ENCODE data around the gene RIPK1. TPM values are rescaled to one million over a fixed set of nuclear protein-coding genes. Genes with fewer than 3 reads are reported as not detected.
"Not testable (repeated sequence)": the region's sequence is repeated elsewhere in the genome, so short reads cannot be mapped to it uniquely, and the experiment has no call there.

Gene RIPK1
- total RNA-seq, 2 donors from 2014 or later = 21.9 to 23.6 TPM

- H3K9me3 Mint-ChIP-seq = no peaks in the 10 kb centered on the region
- H3K4me3 Mint-ChIP-seq = no peak overlapping the region
- DNase-seq (no peak), ATAC-seq (replicated peaks in 1 of 2) (no peak)
- peaks cover 14 to 28% of the 10 kb centered on the region in 2 donors for H3K36me3 Mint-ChIP-seq (ENCODE audit: insufficient read depth in 2 of 2)
- H3K27me3 Mint-ChIP-seq (ENCODE audit: low read depth) = no peaks in the 10 kb centered on the region
- H3K27ac Mint-ChIP-seq = peak overlapping the region; percentile 91
- peaks cover 40% of the 10 kb centered on the region for H3K4me1 Mint-ChIP-seq (ENCODE audit: low read depth)
Observed at GRCh38 chr6:3076320-3076719, 8.0 kb downstream of the RIPK1 start.

- H3K4me1 Mint-ChIP-seq (ENCODE audit: low read depth) = peaks cover 34% of the 10 kb centered on the region
- ATAC-seq (replicated peaks in 1 of 2) (no peak), DNase-seq (no peak)
- H3K36me3 Mint-ChIP-seq (ENCODE audit: insufficient read depth in 2 of 2) = peaks cover 14 to 31% of the 10 kb centered on the region in 2 donors
- H3K27ac Mint-ChIP-seq = no peak overlapping the region
- H3K4me3 Mint-ChIP-seq = no peak overlapping the region
- no peaks in the 10 kb centered on the region for H3K9me3 Mint-ChIP-seq
- H3K27me3 Mint-ChIP-seq (ENCODE audit: low read depth) = no peaks in the 10 kb centered on the region
Observed at GRCh38 chr6:3077430-3077829, 9.1 kb downstream of the RIPK1 start.

- peaks cover 22% of the 10 kb centered on the region for H3K4me1 Mint-ChIP-seq (ENCODE audit: low read depth)
- ATAC-seq (replicated peaks in 1 of 2); H3K27ac Mint-ChIP-seq; H3K27me3 Mint-ChIP-seq (ENCODE audit: low read depth); DNase-seq; H3K9me3 Mint-ChIP-seq; H3K4me3 Mint-ChIP-seq: not testable (repeated sequence)
- peaks cover 14 to 36% of the 10 kb centered on the region in 2 donors for H3K36me3 Mint-ChIP-seq (ENCODE audit: insufficient read depth in 2 of 2)
Observed at GRCh38 chr6:3078952-3079351, 10.7 kb downstream of the RIPK1 start.

- Mint-ChIP-seq H3K27ac (peak overlapping the region; percentile 47), H3K4me1 (ENCODE audit: low read depth) (peaks cover 19% of the 10 kb centered on the region), H3K27me3 (ENCODE audit: low read depth) (no peaks in the 10 kb centered on the region), H3K9me3 (no peaks in the 10 kb centered on the region), H3K4me3 (no peak overlapping the region), H3K36me3 (ENCODE audit: insufficient read depth in 2 of 2) (peaks cover 15 to 42% of the 10 kb centered on the region in 2 donors)
- ATAC-seq (replicated peaks in 1 of 2) (no peak), DNase-seq (no peak)
Observed at GRCh38 chr6:3079682-3080081, 11.4 kb downstream of the RIPK1 start.

- H3K9me3 Mint-ChIP-seq = no peaks in the 10 kb centered on the region
- H3K4me3 Mint-ChIP-seq = no peak overlapping the region
- peaks cover 5% of the 10 kb centered on the region for H3K4me1 Mint-ChIP-seq (ENCODE audit: low read depth)
- ATAC-seq (replicated peaks in 1 of 2) (no peak), DNase-seq (no peak)
- H3K36me3 Mint-ChIP-seq (ENCODE audit: insufficient read depth in 2 of 2) = peaks cover 20 to 48% of the 10 kb centered on the region in 2 donors
- H3K27ac Mint-ChIP-seq = no peak overlapping the region
- H3K27me3 Mint-ChIP-seq (ENCODE audit: low read depth) = no peaks in the 10 kb centered on the region
Observed at GRCh38 chr6:3081960-3082359, 13.7 kb downstream of the RIPK1 start.

GRCh38 chr6:3085074-3085473 lies 16.8 kb downstream of the RIPK1 start:
- peak overlapping the region; percentile 44 for H3K27ac Mint-ChIP-seq
- H3K27me3 Mint-ChIP-seq (ENCODE audit: low read depth) = no peaks in the 10 kb centered on the region
- H3K9me3 Mint-ChIP-seq = no peaks in the 10 kb centered on the region
- DNase-seq (no peak), ATAC-seq (replicated peaks in 1 of 2) (no peak)
- H3K36me3 Mint-ChIP-seq (ENCODE audit: insufficient read depth in 2 of 2) = peaks cover 15 to 43% of the 10 kb centered on the region in 2 donors
- H3K4me1 Mint-ChIP-seq (ENCODE audit: low read depth) = no peaks in the 10 kb centered on the region
- no peak overlapping the region for H3K4me3 Mint-ChIP-seq

GRCh38 chr6:3086282-3086946 lies 18.1 kb downstream of the RIPK1 start:
- peaks cover 16 to 41% of the 10 kb centered on the region in 2 donors for H3K36me3 Mint-ChIP-seq (ENCODE audit: insufficient read depth in 2 of 2)
- ATAC-seq (replicated peaks in 1 of 2) (no peak), DNase-seq (no peak)
- no peak overlapping the region for H3K27ac Mint-ChIP-seq
- no peaks in the 10 kb centered on the region for H3K4me1 Mint-ChIP-seq (ENCODE audit: low read depth)
- no peak overlapping the region for H3K4me3 Mint-ChIP-seq
- peaks cover 0 to 2% of the 10 kb centered on the region in 2 donors for H3K9me3 Mint-ChIP-seq
- no peaks in the 10 kb centered on the region for H3K27me3 Mint-ChIP-seq (ENCODE audit: low read depth)

GRCh38 chr6:3088446-3088845 lies 20.2 kb downstream of the RIPK1 start:
- peak in 1 of 2 donors; percentile 57 for ATAC-seq (replicated peaks in 1 of 2)
- H3K4me3 Mint-ChIP-seq = no peak overlapping the region
- no peaks in the 10 kb centered on the region for H3K4me1 Mint-ChIP-seq (ENCODE audit: low read depth)
- no peaks in the 10 kb centered on the region for H3K27me3 Mint-ChIP-seq (ENCODE audit: low read depth)
- peak in 1 of 2 donors; percentile 13 for DNase-seq
- peaks cover 16 to 35% of the 10 kb centered on the region in 2 donors for H3K36me3 Mint-ChIP-seq (ENCODE audit: insufficient read depth in 2 of 2)
- H3K27ac Mint-ChIP-seq = peak overlapping the region; percentile 15
- H3K9me3 Mint-ChIP-seq = peaks cover 0 to 2% of the 10 kb centered on the region in 2 donors

GRCh38 chr6:3088968-3089367 lies 20.7 kb downstream of the RIPK1 start:
- H3K36me3 Mint-ChIP-seq (ENCODE audit: insufficient read depth in 2 of 2) = peaks cover 15 to 31% of the 10 kb centered on the region in 2 donors
- ATAC-seq (replicated peaks in 1 of 2) = no peak
- H3K4me1 Mint-ChIP-seq (ENCODE audit: low read depth) = no peaks in the 10 kb centered on the region
- peak overlapping the region; percentile 15 for H3K27ac Mint-ChIP-seq
- no peak for DNase-seq
- no peak overlapping the region for H3K4me3 Mint-ChIP-seq
- no peaks in the 10 kb centered on the region for H3K27me3 Mint-ChIP-seq (ENCODE audit: low read depth)
- H3K9me3 Mint-ChIP-seq = peaks cover 0 to 2% of the 10 kb centered on the region in 2 donors

- Mint-ChIP-seq H3K27ac (peak overlapping the region; percentile 76), H3K36me3 (ENCODE audit: insufficient read depth in 2 of 2) (peaks cover 12 to 23% of the 10 kb centered on the region in 2 donors), H3K9me3 (peaks cover 0 to 2% of the 10 kb centered on the region in 2 donors), H3K27me3 (ENCODE audit: low read depth) (no peaks in the 10 kb centered on the region), H3K4me3 (no peak overlapping the region), H3K4me1 (ENCODE audit: low read depth) (no peaks in the 10 kb centered on the region)
- DNase-seq = no peak
- ATAC-seq (replicated peaks in 1 of 2) = no peak
Observed at GRCh38 chr6:3090013-3090412, 21.7 kb downstream of the RIPK1 start.

GRCh38 chr6:3094815-3095214 lies 26.5 kb downstream of the RIPK1 start:
- H3K27me3 Mint-ChIP-seq (ENCODE audit: low read depth) = no peaks in the 10 kb centered on the region
- DNase-seq = no peak
- H3K4me1 Mint-ChIP-seq (ENCODE audit: low read depth) = no peaks in the 10 kb centered on the region
- H3K27ac Mint-ChIP-seq = peak overlapping the region; percentile 75
- no peak overlapping the region for H3K4me3 Mint-ChIP-seq
- no peak for ATAC-seq (replicated peaks in 1 of 2)
- H3K9me3 Mint-ChIP-seq = peaks cover 0 to 2% of the 10 kb centered on the region in 2 donors
- H3K36me3 Mint-ChIP-seq (ENCODE audit: insufficient read depth in 2 of 2) = peaks cover 6 to 15% of the 10 kb centered on the region in 2 donors

GRCh38 chr6:3102875-3103274 lies 34.6 kb downstream of the RIPK1 start:
- peak; percentile 79 to 80 for ATAC-seq (replicated peaks in 1 of 2)
- Mint-ChIP-seq H3K9me3 (no peaks in the 10 kb centered on the region), H3K36me3 (ENCODE audit: insufficient read depth in 2 of 2) (peaks cover 4 to 24% of the 10 kb centered on the region in 2 donors), H3K4me1 (ENCODE audit: low read depth) (peaks cover 19% of the 10 kb centered on the region), H3K27me3 (ENCODE audit: low read depth) (no peaks in the 10 kb centered on the region), H3K27ac (no peak overlapping the region), H3K4me3 (no peak overlapping the region)
- no peak for DNase-seq

GRCh38 chr6:3108746-3109414 lies 40.6 kb downstream of the RIPK1 start:
- peaks cover 6 to 25% of the 10 kb centered on the region in 2 donors for H3K36me3 Mint-ChIP-seq (ENCODE audit: insufficient read depth in 2 of 2)
- no peak overlapping the region for H3K27ac Mint-ChIP-seq
- no peaks in the 10 kb centered on the region for H3K9me3 Mint-ChIP-seq
- H3K4me3 Mint-ChIP-seq = no peak overlapping the region
- no peak for DNase-seq
- peaks cover 4% of the 10 kb centered on the region for H3K4me1 Mint-ChIP-seq (ENCODE audit: low read depth)
- ATAC-seq (replicated peaks in 1 of 2) = no peak
- H3K27me3 Mint-ChIP-seq (ENCODE audit: low read depth) = no peaks in the 10 kb centered on the region
